Esophagus muscularis mucosa (tissue), 3 donors: ENCODE results near the gene MYO1D.
"Not testable (repeated sequence)": the region's sequence is repeated elsewhere in the genome, so short reads cannot be mapped to it uniquely, and the experiment has no call there.

Source experiments
- EP300 ChIP-seq: sonication (generic); formaldehyde crosslinking; IDR thresholded peaks from one replicate; pipeline ENCODE4 v1.6.1; 2017; ENCODE audit warnings: antibody characterized with exemption
- TF ChIP-seq, protein P1 (sequence below), 3 experiments: fragments of 200-600 bp in 2 of 3; fragments of 450-650 bp in 1 of 3; sonication (generic) in 2 of 3; IDR thresholded peaks; one replicate each; pipeline ENCODE4 v1.5.1; 2017 to 2019; ENCODE audit warnings: antibody characterized with exemption in 3 of 3, mild to moderate bottlenecking in 2 of 3, moderate library complexity in 1 of 3

- TF ChIP-seq, protein P1, sequence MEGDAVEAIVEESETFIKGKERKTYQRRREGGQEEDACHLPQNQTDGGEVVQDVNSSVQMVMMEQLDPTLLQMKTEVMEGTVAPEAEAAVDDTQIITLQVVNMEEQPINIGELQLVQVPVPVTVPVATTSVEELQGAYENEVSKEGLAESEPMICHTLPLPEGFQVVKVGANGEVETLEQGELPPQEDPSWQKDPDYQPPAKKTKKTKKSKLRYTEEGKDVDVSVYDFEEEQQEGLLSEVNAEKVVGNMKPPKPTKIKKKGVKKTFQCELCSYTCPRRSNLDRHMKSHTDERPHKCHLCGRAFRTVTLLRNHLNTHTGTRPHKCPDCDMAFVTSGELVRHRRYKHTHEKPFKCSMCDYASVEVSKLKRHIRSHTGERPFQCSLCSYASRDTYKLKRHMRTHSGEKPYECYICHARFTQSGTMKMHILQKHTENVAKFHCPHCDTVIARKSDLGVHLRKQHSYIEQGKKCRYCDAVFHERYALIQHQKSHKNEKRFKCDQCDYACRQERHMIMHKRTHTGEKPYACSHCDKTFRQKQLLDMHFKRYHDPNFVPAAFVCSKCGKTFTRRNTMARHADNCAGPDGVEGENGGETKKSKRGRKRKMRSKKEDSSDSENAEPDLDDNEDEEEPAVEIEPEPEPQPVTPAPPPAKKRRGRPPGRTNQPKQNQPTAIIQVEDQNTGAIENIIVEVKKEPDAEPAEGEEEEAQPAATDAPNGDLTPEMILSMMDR (IDR thresholded peaks at IDR 0.05), result not testable (repeated sequence)
- not testable (repeated sequence) for TF ChIP-seq EP300
Measured at GRCh38 chr17:32923905-32924304, 47.0 kb upstream of the MYO1D start.
